IMR-90 (cell line): Measurements from ENCODE around the gene FAM204A. TPM values are rescaled to one million over a fixed set of nuclear protein-coding genes. Genes with fewer than 3 reads are reported as not detected.

Experiments used
- ATAC-seq: fragments of 200-7000 bp; cut with Tn5 transposase; 2 replicates; pipeline ENCODE4 v1.9.1; 2020; ENCODE audit warnings: low read depth, mild to moderate bottlenecking, moderate library complexity
- BruUV-seq: library from RNA; stranded (reverse); fragments of 400-500 nt; replicated peaks from 2 replicates; lab custom pipeline; 2021; lab: Mats Ljungman, UMichigan
- CTCF ChIA-PET: fragments of 300-600 bp; formaldehyde crosslinking; extraction: SDS; loops from one replicate; lab custom pipeline; 2021; ENCODE audit warnings: antibody characterized with exemption; lab: Yijun Ruan, JAX
- POLR2A ChIA-PET: fragments of 300-600 bp; sonication (Branson Sonifier 250); formaldehyde crosslinking; loops from one replicate; lab custom pipeline; 2022; ENCODE audit warnings: antibody characterized with exemption; ENCODE audit not compliant: unreplicated experiment; lab: Charles Lee
- DNase-seq: peaks from one replicate; pipeline ENCODE4 v3.0.0; 2013
- H2AFZ ChIP-seq: replicated peaks from 2 replicates; pipeline ENCODE3; 2013; ENCODE audit warnings: low read length, mild to moderate bottlenecking; ENCODE audit not compliant: poor library complexity
- H2AK5ac ChIP-seq: 2 replicates; pipeline ENCODE4 v1.6.1; 2013; ENCODE audit warnings: low read depth, low read length, inconsistent platforms
- H2AK9ac ChIP-seq: replicated peaks from 2 replicates; pipeline ENCODE3; 2013; ENCODE audit warnings: mild to moderate bottlenecking, low read depth, low read length, moderate library complexity; ENCODE audit not compliant: poor library complexity
- H2BK120ac ChIP-seq: 2 replicates; pipeline ENCODE4 v1.6.1; 2013; ENCODE audit warnings: low read depth, low read length, inconsistent platforms
- H2BK15ac ChIP-seq: 3 replicates; pipeline ENCODE4 v1.6.1; 2013; ENCODE audit warnings: low read depth, low read length, inconsistent platforms
- H2BK20ac ChIP-seq: 2 replicates; pipeline ENCODE4 v1.6.1; 2013; ENCODE audit warnings: low read depth, mild to moderate bottlenecking, inconsistent platforms, low read length, moderate library complexity
- H2BK5ac ChIP-seq: 2 replicates; pipeline ENCODE4 v1.6.1; 2013; ENCODE audit warnings: mild to moderate bottlenecking, low read depth, low read length, inconsistent platforms; ENCODE audit not compliant: poor library complexity, severe bottlenecking
- H3K14ac ChIP-seq: replicated peaks from 2 replicates; pipeline ENCODE4 v1.6.1; 2013; ENCODE audit warnings: low read depth, low read length, inconsistent platforms
- H3K18ac ChIP-seq: 2 replicates; pipeline ENCODE4 v1.6.1; 2013; ENCODE audit warnings: low read depth, low read length, control low read depth
- H3K23ac ChIP-seq: 2 replicates; pipeline ENCODE4 v1.6.1; 2013; ENCODE audit warnings: low read depth, low read length, inconsistent platforms
- H3K27ac ChIP-seq: 2 replicates; pipeline ENCODE4 v1.5.1; 2013; ENCODE audit warnings: mild to moderate bottlenecking, control low read depth, low read length; ENCODE audit not compliant: insufficient read depth
- H3K27me3 ChIP-seq: 2 replicates; pipeline ENCODE4 v1.6.1; 2013; ENCODE audit warnings: low read length; ENCODE audit not compliant: control insufficient read depth, insufficient read depth
- H3K36me3 ChIP-seq: 2 replicates; pipeline ENCODE4 v1.6.1; 2013; ENCODE audit warnings: low read length, mixed read lengths; ENCODE audit not compliant: control insufficient read depth, insufficient read depth
- H3K4ac ChIP-seq: 2 replicates; pipeline ENCODE4 v1.6.1; 2013; ENCODE audit warnings: low read depth, low read length, inconsistent platforms
- H3K4me1 ChIP-seq: 2 replicates; pipeline ENCODE4 v1.6.1; 2013; ENCODE audit warnings: low read length, mixed read lengths; ENCODE audit not compliant: control insufficient read depth, insufficient read depth
- H3K4me2 ChIP-seq: 2 replicates; pipeline ENCODE4 v1.6.1; 2013; ENCODE audit warnings: low read depth, mild to moderate bottlenecking, control low read depth, low read length, moderate library complexity
- H3K4me3 ChIP-seq: 2 replicates; pipeline ENCODE4 v1.5.1; 2013; ENCODE audit warnings: low read depth, mild to moderate bottlenecking, control low read depth, low read length, moderate library complexity; ENCODE audit not compliant: insufficient read depth
- H3K56ac ChIP-seq: 2 replicates; pipeline ENCODE4 v1.6.1; 2013; ENCODE audit warnings: low read length, inconsistent platforms; ENCODE audit not compliant: insufficient read depth; ENCODE audit errors: extremely low read depth
- H3K79me1 ChIP-seq, 2 experiments: 2 replicates each; pipeline ENCODE4 v1.6.1; 2013; ENCODE audit warnings: low read length in 2 of 2, inconsistent platforms in 1 of 2, low read depth in 1 of 2
- H3K9ac ChIP-seq: 2 replicates; pipeline ENCODE4 v1.6.1; 2013; ENCODE audit warnings: low read depth, low read length, control low read depth
- H3K9me1 ChIP-seq: 2 replicates; pipeline ENCODE4 v1.6.1; 2013; ENCODE audit warnings: low read length, inconsistent platforms; ENCODE audit not compliant: insufficient read depth
- H3K9me3 ChIP-seq: 2 replicates; pipeline ENCODE4 v1.6.1; 2013; ENCODE audit warnings: low read length; ENCODE audit not compliant: control insufficient read depth, insufficient read depth
- H4K20me1 ChIP-seq: 2 replicates; pipeline ENCODE4 v1.6.1; 2013; ENCODE audit warnings: low read length, inconsistent platforms; ENCODE audit not compliant: insufficient read depth
- H4K5ac ChIP-seq: 2 replicates; pipeline ENCODE4 v1.6.1; 2013; ENCODE audit warnings: mild to moderate bottlenecking, low read depth, low read length, control low read depth
- H4K8ac ChIP-seq, 2 experiments: 2 replicates each; pipeline ENCODE4 v1.6.1; 2013; ENCODE audit warnings: low read depth in 2 of 2, low read length in 2 of 2, control low read depth in 1 of 2, inconsistent platforms in 1 of 2
- H4K91ac ChIP-seq: 2 replicates; pipeline ENCODE4 v1.6.1; 2013; ENCODE audit warnings: low read depth, low read length, inconsistent platforms; ENCODE audit not compliant: insufficient read depth
- CEBPB ChIP-seq: IDR thresholded peaks from 2 replicates; pipeline ENCODE4 v1.6.1; 2012; ENCODE audit warnings: low read depth, low read length, improper control_type of control experiment
- USF2 ChIP-seq: fragments of 150-350 bp; IDR thresholded peaks from 2 replicates; pipeline ENCODE4 v1.6.1; 2017; ENCODE audit warnings: mild to moderate bottlenecking, antibody characterized with exemption, low read length, low read depth
- WGBS, 2 experiments: methylation state at CpG; one replicate each; pipeline versions ENCODE4 v1.1.5 to v1.1.7; 2013; ENCODE audit warnings: missing lambda C conversion rate in 2 of 2; ENCODE audit not compliant: insufficient read length in 1 of 2; ENCODE audit errors: extremely low coverage in 2 of 2; 5-methylcytosine and 5-hydroxymethylcytosine counted together
- dilution Hi-C: fragments of 300-500 bp; cut with HindIII; formaldehyde crosslinking; loops from one replicate; pipeline ENCODE4 v1.14.3; 2018; ENCODE audit warnings: low sequenced_read_pairs; ENCODE audit not compliant: unreplicated experiment
- in situ Hi-C: fragments of 300-500 bp; cut with MboI; formaldehyde crosslinking; loops from 3 replicates; pipeline ENCODE4 v1.14.3; 2019; ENCODE audit warnings: low sequenced_read_pairs, inconsistent platforms, mixed read lengths
- intact Hi-C: fragments of 100-400 bp; cut with micrococcal nuclease; formaldehyde crosslinking; loops from 2 replicates; pipeline ENCODE4 v1.10.0; 2022
- polyA plus RNA-seq, 3 experiments: library from polyadenylated mRNA; depleted of rRNA; stranded (reverse); fragments of >200 nt; gene quantifications; 2 replicates each; pipeline ENCODE4 v1.2.3, GENCODE V29; 2012; ENCODE audit warnings: low replicate concordance in 1 of 3
- total RNA-seq: library from RNA; depleted of rRNA; stranded (reverse); fragments of >200 nt; gene quantifications from 2 replicates; pipeline ENCODE4 v1.2.3, GENCODE V29; 2012

Gene FAM204A
- total and polyA plus RNA-seq, 2 of the 4 experiments (the other 2 are of a cell fraction) = 23.6 to 54.3 TPM

DNA sequence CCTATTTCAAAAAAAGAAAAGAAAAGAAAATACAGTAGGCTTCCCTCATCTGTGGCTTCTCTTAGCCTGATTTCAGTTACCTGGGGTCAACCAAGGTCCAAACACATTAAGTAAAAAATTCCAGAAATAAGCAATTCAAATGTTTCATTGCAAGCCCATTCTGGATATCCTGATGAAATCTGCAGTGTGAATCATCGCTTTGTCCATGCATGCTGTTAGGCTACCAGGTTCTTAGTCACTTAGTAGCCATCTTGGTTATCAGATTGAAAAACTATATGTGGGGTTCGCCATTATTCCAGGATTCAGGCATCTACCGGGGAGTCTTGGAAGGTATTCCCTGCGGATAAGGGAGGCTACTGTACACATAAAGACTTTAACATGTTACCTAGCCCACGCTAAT, 991 bp upstream of the FAM204A start:
- no CpG with 5 or more reads among the region's 5 CpGs for WGBS, 2 experiments

More for the DNA sequence above, 991 bp upstream of the FAM204A start:
- Histone ChIP-seq H3K27ac (no peak overlapping the region), H4K20me1 (no peaks in the 10 kb centered on the region), H3K79me1 (peaks cover 8 to 14% of the 10 kb centered on the region in 2 experiments; a peak in 3 of 4 replicates), H2BK5ac (no peak overlapping the region), H3K4me2 (no peak overlapping the region), H3K18ac (no peak overlapping the region), H3K23ac (no peak overlapping the region), H3K56ac (no peak overlapping the region), H3K9me3 (no peaks in the 10 kb centered on the region), H4K8ac (no peak overlapping the region; a peak in 1 of 4 replicates), H2BK20ac (no peak overlapping the region), H4K5ac (peak overlapping the region; percentile 42; the same call in 1 of the 2 replicates), H3K4ac (no peak overlapping the region), H3K4me1 (no peaks in the 10 kb centered on the region), H4K91ac (no peak overlapping the region), H2AK5ac (no peak overlapping the region), H3K9me1 (no peaks in the 10 kb centered on the region), H3K9ac (no peak overlapping the region), H3K14ac (no peak overlapping the region), H3K36me3 (peaks cover 1% of the 10 kb centered on the region; the same call in 1 of the 2 replicates), H3K27me3 (no peaks in the 10 kb centered on the region), H3K4me3 (no peak overlapping the region), H2AFZ (no peak overlapping the region), H2AK9ac (no peak overlapping the region), H2BK120ac (no peak overlapping the region), H2BK15ac (no peak overlapping the region)
- dilution Hi-C loops = no loop called here
- in situ Hi-C loops = no loop called here
- TF ChIP-seq CEBPB (peak; percentile 33; the same call in 1 of the 2 replicates), USF2 (no peak)
- ChIA-PET POLR2A (no interaction called here), CTCF (no interaction called here)
- no peak for ATAC-seq
- intact Hi-C loops = no loop called here
- BruUV-seq = no TSS peak
- peak; percentile 50 for DNase-seq
